ENCODE measurements around the gene ANAPC16. TPM values are rescaled to one million over a fixed set of nuclear protein-coding genes. Genes with fewer than 3 reads are reported as not detected.

Gene ANAPC16
- total RNA-seq, 2 experiments from 2014 or later = 61.9 to 64.3 TPM

DNA sequence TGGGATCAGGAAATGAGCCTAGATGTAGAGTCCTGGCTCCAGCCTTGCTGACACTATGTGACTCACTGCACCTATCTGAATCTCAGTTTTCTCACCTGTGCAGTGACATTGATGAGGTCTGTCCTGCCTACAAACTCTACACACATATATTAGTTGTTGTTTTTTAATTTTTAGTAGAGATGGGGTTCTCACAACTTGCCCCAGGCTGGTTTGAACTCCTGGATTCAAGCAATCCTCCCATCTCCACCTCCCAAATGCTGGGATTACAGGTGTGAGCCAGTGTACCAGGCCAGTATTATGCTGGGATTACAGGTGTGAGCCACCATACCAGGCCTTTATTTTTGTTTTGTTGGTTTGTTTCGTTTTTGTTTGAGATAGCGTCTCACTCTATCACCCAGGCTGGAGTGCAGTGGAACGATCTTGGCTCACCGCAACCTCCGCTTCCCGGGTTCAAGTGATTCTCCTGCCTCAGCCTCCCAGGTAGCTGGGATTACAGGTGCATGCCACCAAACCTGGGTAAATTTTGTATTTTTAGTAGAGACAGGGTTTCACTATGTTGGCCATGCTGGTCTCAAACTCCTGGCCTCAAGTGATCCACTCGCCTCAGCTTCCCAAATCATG lies 46.1 kb downstream of the ANAPC16 start:
- ChIA-PET CTCF (interaction anchor here (1.0 to 2.4 kb wide), 3 partner anchors 10 to 70 kb away, joined by 3 to 20 read pairs (median 3); partner anchors contain the start of gene DDIT4), POLR2A (interaction anchor here (0.8 to 4.7 kb wide), 9 partner anchors 12 to 95 kb away, joined by 3 to 53 read pairs (median 9); partner anchors contain the start of gene DDIT4)
- Mint-ChIP-seq H3K9me3 (no peaks in the 10 kb centered on the region), H3K27ac (peak overlapping the region; percentile 85), H3K4me3 (peak overlapping the region; percentile 84), H3K27me3 (no peaks in the 10 kb centered on the region), H3K4me1 (ENCODE audit: low read depth) (peaks cover 62% of the 10 kb centered on the region), H3K36me3 (ENCODE audit: low read depth) (no peaks in the 10 kb centered on the region)
- TF ChIP-seq CTCF (IDR thresholded peaks at IDR 0.05) = no peak
- no peaks in the 10 kb centered on the region for H3K27me3 ChIP-seq (ENCODE audit: control insufficient read depth in 1 of 2, insufficient read depth in 2 of 2, low read length in 2 of 2)
- peak in 3 of 14 experiments; percentile 42 to 58 (median 55) for DNase-seq
- H3K9me3 ChIP-seq (ENCODE audit: control insufficient read depth in 1 of 2, insufficient read depth in 1 of 2, low read length in 2 of 2) = no peaks in the 10 kb centered on the region
- H3K4me3 ChIP-seq (ENCODE audit: low read length) = no peak overlapping the region
- peak overlapping the region in 1 of 2 donors; percentile 80 for H3K27ac ChIP-seq (ENCODE audit: low read depth in 1 of 2, low read length in 2 of 2)
- peaks cover 75% of the 10 kb centered on the region for H3K4me1 ChIP-seq (ENCODE audit: insufficient read depth, low read length)
- intact Hi-C loops (cut with DNase I, micrococcal nuclease) = loop anchor here in 1 of 2 experiments (2.0 to 5.0 kb wide), 4 partner anchors 13 to 45 kb away; partner anchors contain the start of genes ANAPC16 and ASCC1
- no peaks in the 10 kb centered on the region for H3K36me3 ChIP-seq (ENCODE audit: insufficient read depth, low read length)
- peak; percentile 22 for ATAC-seq (ENCODE audit: poor library complexity)

GRCh38 chr10:72263613-72264241 lies 47.9 kb downstream of the ANAPC16 start:
- peaks cover 57% of the 10 kb centered on the region for H3K4me1 Mint-ChIP-seq (ENCODE audit: low read depth)
- Histone ChIP-seq H3K36me3 (ENCODE audit: insufficient read depth, low read length) (no peaks in the 10 kb centered on the region), H3K4me3 (ENCODE audit: low read length) (no peak overlapping the region), H3K9me3 (ENCODE audit: control insufficient read depth in 1 of 2, insufficient read depth in 1 of 2, low read length in 2 of 2) (no peaks in the 10 kb centered on the region), H3K4me1 (ENCODE audit: insufficient read depth, low read length) (peaks cover 62% of the 10 kb centered on the region), H3K27me3 (ENCODE audit: control insufficient read depth in 1 of 2, insufficient read depth in 2 of 2, low read length in 2 of 2) (no peaks in the 10 kb centered on the region), H3K27ac (ENCODE audit: low read depth in 1 of 2, low read length in 2 of 2) (no peak overlapping the region)
- POLR2A ChIA-PET = interaction anchor here (0.7 to 2.8 kb wide), 6 partner anchors 10 to 68 kb away, joined by 3 to 17 read pairs (median 4); partner anchors contain the start of gene DDIT4
- no peaks in the 10 kb centered on the region for H3K27me3 Mint-ChIP-seq
- no peak for TF ChIP-seq CTCF (IDR thresholded peaks at IDR 0.05)
- peak overlapping the region; percentile 85 for H3K27ac Mint-ChIP-seq
- ATAC-seq (ENCODE audit: poor library complexity) (peak; percentile 19), DNase-seq (peak in 10 of 14 experiments; percentile 25 to 83 (median 53))
- H3K36me3 Mint-ChIP-seq (ENCODE audit: low read depth) = no peaks in the 10 kb centered on the region
- peak overlapping the region; percentile 86 for H3K4me3 Mint-ChIP-seq
- H3K9me3 Mint-ChIP-seq = no peaks in the 10 kb centered on the region
- intact Hi-C loops (cut with DNase I, micrococcal nuclease) = loop anchor here in 1 of 2 experiments (2.0 to 5.0 kb wide), 3 partner anchors 15 to 46 kb away; partner anchors contain the start of genes ANAPC16 and ASCC1
- CTCF ChIA-PET = interaction anchor here (1.5 to 3.8 kb wide), 3 partner anchors 10 to 73 kb away, joined by 3 to 12 read pairs (median 10); partner anchors contain the start of gene DDIT4

- H3K27ac ChIP-seq (ENCODE audit: low read depth in 1 of 2, low read length in 2 of 2) = no peak overlapping the region
- ATAC-seq (ENCODE audit: poor library complexity) (no peak), DNase-seq (peak in 1 of 14 experiments; percentile 34)
- intact Hi-C loops (cut with DNase I, micrococcal nuclease) = loop anchor here in 1 of 2 experiments (5.0 kb wide), 2 partner anchors 33 to 47 kb away; partner anchors contain the start of genes ANAPC16 and ASCC1
- POLR2A ChIA-PET = interaction anchor here (0.8 to 2.8 kb wide), 4 partner anchors 9 to 67 kb away, joined by 4 to 17 read pairs (median 10); partner anchors contain the start of gene DDIT4
- no peaks in the 10 kb centered on the region for H3K27me3 ChIP-seq (ENCODE audit: control insufficient read depth in 1 of 2, insufficient read depth in 2 of 2, low read length in 2 of 2)
- Mint-ChIP-seq H3K9me3 (no peaks in the 10 kb centered on the region), H3K36me3 (ENCODE audit: low read depth) (no peaks in the 10 kb centered on the region), H3K4me3 (no peak overlapping the region), H3K27me3 (no peaks in the 10 kb centered on the region), H3K27ac (peak overlapping the region; percentile 66), H3K4me1 (ENCODE audit: low read depth) (peaks cover 51% of the 10 kb centered on the region)
- no peaks in the 10 kb centered on the region for H3K36me3 ChIP-seq (ENCODE audit: insufficient read depth, low read length)
- no peaks in the 10 kb centered on the region for H3K9me3 ChIP-seq (ENCODE audit: control insufficient read depth in 1 of 2, insufficient read depth in 1 of 2, low read length in 2 of 2)
- CTCF ChIA-PET = interaction anchor here (1.5 to 3.8 kb wide), 3 partner anchors 10 to 73 kb away, joined by 3 to 12 read pairs (median 10); partner anchors contain the start of gene DDIT4
- H3K4me1 ChIP-seq (ENCODE audit: insufficient read depth, low read length) = peaks cover 54% of the 10 kb centered on the region
- no peak for TF ChIP-seq CTCF (IDR thresholded peaks at IDR 0.05)
- no peak overlapping the region for H3K4me3 ChIP-seq (ENCODE audit: low read length)
These were observed 48.7 kb downstream of the ANAPC16 start for GRCh38 chr10:72264536-72264935.

Data from CD4-positive, alpha-beta T cell (primary cell).